ENCODE data around the gene KLHDC8A. TPM values are rescaled to one million over a fixed set of nuclear protein-coding genes. Genes with fewer than 3 reads are reported as not detected.

The KLHDC8A gene
- total and polyA plus RNA-seq, 9 of the 15 experiments (the other 6 are each of a cell fraction or from before 2014, with no cell fraction given), result 0.01 to 0.54 (median 0.04) TPM; not detected in 6

GRCh38 chr1:205335692-205336091 lies 21.0 kb downstream of the KLHDC8A start (continued):
- TF ChIP-seq ATF3 (IDR thresholded peaks at IDR 0.05), result no peak
- no peak for TF ChIP-seq ATF3 (CRISPR knock-in tag; conservative IDR thresholded peaks at IDR 0.05)
- TF ChIP-seq BCLAF1 (IDR thresholded peaks at IDR 0.05; ENCODE audit: borderline replicate concordance in 1 of 2, control insufficient read depth in 1 of 2, low read depth in 2 of 2, low read length in 1 of 2), result no peak
- TF ChIP-seq STAG1 (CRISPR knock-in tag; IDR thresholded peaks at IDR 0.05; ENCODE audit: borderline replicate concordance), result peak; percentile 58; the same call in 1 of the 2 replicates
- TF ChIP-seq MCM3 (IDR thresholded peaks at IDR 0.05), result no peak
- TF ChIP-seq HMGN3 (IDR thresholded peaks at IDR 0.05; ENCODE audit: borderline replicate concordance, extremely low read depth, insufficient read length, low read depth, low read length), result no peak
- TF ChIP-seq OTX1 (CRISPR knock-in tag; IDR thresholded peaks at IDR 0.05), result no peak
- TF ChIP-seq HEY1 (CRISPR knock-in tag; IDR thresholded peaks at IDR 0.05; ENCODE audit: borderline replicate concordance), result no peak
- TF ChIP-seq YBX1 (IDR thresholded peaks at IDR 0.05), result no peak
- no peak for TF ChIP-seq LEF1 (IDR thresholded peaks at IDR 0.05)
- TF ChIP-seq ZNF318 (IDR thresholded peaks at IDR 0.05; ENCODE audit: borderline replicate concordance in 1 of 2, low read depth in 1 of 2), result no peak
- no peak for TF ChIP-seq ZHX1 (conservative IDR thresholded peaks at IDR 0.05; ENCODE audit: low read length)
- TF ChIP-seq ZNF561 (CRISPR knock-in tag; conservative IDR thresholded peaks at IDR 0.05), result no peak
- TF ChIP-seq TRIM28 (IDR thresholded peaks at IDR 0.05), result no peak
